Mesenchymal stem cell (in vitro differentiated cells and primary cell): Measurements from ENCODE around the gene ARL8B. TPM values are rescaled to one million over a fixed set of nuclear protein-coding genes. Genes with fewer than 3 reads are reported as not detected.

Source experiments
- DNase-seq: peaks from one replicate; pipeline ENCODE4 v3.0.0-alpha.2; 2013
- H2AFZ ChIP-seq: one replicate; pipeline ENCODE4 v1.6.1; 2013; ENCODE audit warnings: low read depth, mild to moderate bottlenecking, control low read depth, inconsistent platforms, low read length, moderate library complexity
- H2AK5ac ChIP-seq: 2 replicates; pipeline ENCODE4 v1.6.1; 2013; ENCODE audit warnings: low read length, moderate library complexity, mild to moderate bottlenecking, inconsistent platforms; ENCODE audit not compliant: severe bottlenecking
- H2BK120ac ChIP-seq: one replicate; pipeline ENCODE4 v1.6.1; 2013; ENCODE audit warnings: low read depth, mild to moderate bottlenecking, inconsistent platforms, low read length, moderate library complexity
- H2BK12ac ChIP-seq, 2 experiments: one replicate each; pipeline ENCODE4 v1.6.1; 2013; ENCODE audit warnings: inconsistent platforms in 2 of 2, low read length in 2 of 2, mild to moderate bottlenecking in 2 of 2, moderate library complexity in 2 of 2, control low read depth in 1 of 2
- H2BK15ac ChIP-seq: one replicate; pipeline ENCODE4 v1.6.1; 2013; ENCODE audit warnings: mild to moderate bottlenecking, low read depth, inconsistent platforms; ENCODE audit not compliant: poor library complexity, severe bottlenecking
- H2BK5ac ChIP-seq: 2 replicates; pipeline ENCODE4 v1.6.1; 2013; ENCODE audit warnings: low read depth, mild to moderate bottlenecking, low read length, control low read depth, inconsistent platforms; ENCODE audit not compliant: poor library complexity, severe bottlenecking
- H3K14ac ChIP-seq, 2 experiments: one replicate each; pipeline ENCODE4 v1.6.1; 2013; ENCODE audit warnings: inconsistent platforms in 2 of 2, low read length in 2 of 2, control low read depth in 1 of 2, mild to moderate bottlenecking in 1 of 2, moderate library complexity in 1 of 2
- H3K18ac ChIP-seq, 2 experiments: one replicate each; pipeline ENCODE4 v1.6.1; 2013; ENCODE audit warnings: inconsistent platforms in 2 of 2, low read length in 2 of 2, control low read depth in 1 of 2, low read depth in 1 of 2, mild to moderate bottlenecking in 1 of 2
- H3K23ac ChIP-seq, 2 experiments: one replicate each; pipeline ENCODE4 v1.6.1; 2013; ENCODE audit warnings: inconsistent platforms in 2 of 2, low read length in 2 of 2, mild to moderate bottlenecking in 2 of 2, moderate library complexity in 2 of 2, control low read depth in 1 of 2
- H3K27ac ChIP-seq: 2 replicates; pipeline ENCODE4 v1.5.1; 2013; ENCODE audit warnings: mild to moderate bottlenecking, moderate library complexity, low read length, control low read depth, inconsistent platforms; ENCODE audit not compliant: poor library complexity, severe bottlenecking
- H3K27me3 ChIP-seq, 2 experiments: 2 replicates each; pipeline versions ENCODE4 v1.6.1 to v1.7.0; 2013; ENCODE audit warnings: low read length in 2 of 2, mild to moderate bottlenecking in 2 of 2, moderate library complexity in 2 of 2, control low read depth in 1 of 2, inconsistent platforms in 1 of 2; ENCODE audit not compliant: control insufficient read depth in 1 of 2, insufficient read depth in 1 of 2
- H3K36me3 ChIP-seq, 2 experiments: 2 replicates each; pipeline versions ENCODE4 v1.6.1 to v1.7.0; 2013; ENCODE audit warnings: low read length in 2 of 2, control low read depth in 1 of 2, inconsistent platforms in 1 of 2, low read depth in 1 of 2, mild to moderate bottlenecking in 1 of 2; ENCODE audit not compliant: insufficient read depth in 2 of 2, control insufficient read depth in 1 of 2
- H3K4ac ChIP-seq, 2 experiments: one replicate each; pipeline ENCODE4 v1.6.1; 2013; ENCODE audit warnings: inconsistent platforms in 2 of 2, low read length in 2 of 2, mild to moderate bottlenecking in 2 of 2, moderate library complexity in 2 of 2, control low read depth in 1 of 2, low read depth in 1 of 2
- H3K4me1 ChIP-seq: 2 replicates; pipeline ENCODE4 v1.6.1; 2013; ENCODE audit warnings: low read depth, low read length, control low read depth; ENCODE audit not compliant: control insufficient read depth, insufficient read depth
- H3K4me2 ChIP-seq: 2 replicates; pipeline ENCODE4 v1.6.1; 2013; ENCODE audit warnings: low read length, mild to moderate bottlenecking, inconsistent platforms; ENCODE audit not compliant: poor library complexity, severe bottlenecking
- H3K4me3 ChIP-seq, 2 experiments: 2 replicates each; pipeline versions ENCODE4 v1.5.1 to v1.7.0; 2013; ENCODE audit warnings: low read length in 2 of 2, mild to moderate bottlenecking in 2 of 2, control low read depth in 1 of 2, low read depth in 1 of 2; ENCODE audit not compliant: insufficient read depth in 1 of 2
- H3K79me1 ChIP-seq: replicated peaks from 2 replicates; pipeline ENCODE4 v1.6.1; 2013; ENCODE audit warnings: mild to moderate bottlenecking, control low read depth, low read length, inconsistent platforms; ENCODE audit not compliant: poor library complexity, severe bottlenecking
- H3K9ac ChIP-seq: 2 replicates; pipeline ENCODE4 v1.7.0; 2013; ENCODE audit warnings: mild to moderate bottlenecking, low read length, moderate library complexity
- H3K9me3 ChIP-seq: 2 replicates; pipeline ENCODE4 v1.7.0; 2013; ENCODE audit warnings: mild to moderate bottlenecking, low read length; ENCODE audit not compliant: control insufficient read depth
- H4K8ac ChIP-seq: one replicate; pipeline ENCODE4 v1.6.1; 2013; ENCODE audit warnings: inconsistent platforms, mild to moderate bottlenecking, low read length, moderate library complexity
- H4K91ac ChIP-seq: one replicate; pipeline ENCODE4 v1.6.1; 2013; ENCODE audit warnings: mild to moderate bottlenecking, low read length, inconsistent platforms
- WGBS: methylation state at CpG from one replicate; pipeline ENCODE4 v1.1.7; 2013; ENCODE audit warnings: mixed read lengths; 5-methylcytosine and 5-hydroxymethylcytosine counted together
- polyA plus RNA-seq, 2 experiments: library from polyadenylated mRNA; stranded (reverse); fragments of 200-250 nt; gene quantifications; one replicate each; pipeline ENCODE4 v1.2.3, GENCODE V29; 2013

ARL8B gene
- 101 TPM for polyA plus RNA-seq (2013, experiment 1 of 2)
- polyA plus RNA-seq (2013, experiment 2 of 2), result 108 TPM

GRCh38 chr3:5122030-5122740, at the start of gene ARL8B:
ARL8B (plus strand) TSS chr3:5122292; CDS start chr3:5122466, 174 bp downstream.
- H3K4me3 ChIP-seq, result peak within 1 kb of the TSS; percentile 93 to 98
- peak within 1 kb of the TSS; percentile 96 for H4K8ac ChIP-seq
- H2BK5ac ChIP-seq, result peak within 1 kb of the TSS; percentile 35
- H3K36me3 ChIP-seq, result peaks cover 0 to 6% of the 10 kb centered on the region in 2 experiments
- peak within 1 kb of the TSS; percentile 99 for H3K18ac ChIP-seq
- peak within 1 kb of the TSS; percentile 82 for H2BK15ac ChIP-seq
- H2BK120ac ChIP-seq, result peak within 1 kb of the TSS; percentile 73
- H3K4me2 ChIP-seq, result peak within 1 kb of the TSS; percentile 73
- 0% methylated on average over 67 of the region's 74 CpGs for WGBS
- H3K4me1 ChIP-seq, result peaks cover 6% of the 10 kb centered on the region
- peak within 1 kb of the TSS in 1 of 2 experiments; percentile 87 for H3K14ac ChIP-seq
- peak; percentile 90 for DNase-seq
- peak within 1 kb of the TSS; percentile 100 for H3K9ac ChIP-seq
- no peak within 1 kb of the TSS for H2AK5ac ChIP-seq
- H3K4ac ChIP-seq, result peak within 1 kb of the TSS; percentile 89 to 96
- H3K23ac ChIP-seq, result peak within 1 kb of the TSS in 1 of 2 experiments; percentile 96
- no peaks in the 10 kb centered on the region for H3K79me1 ChIP-seq
- H3K9me3 ChIP-seq, result no peaks in the 10 kb centered on the region
- H4K91ac ChIP-seq, result peak within 1 kb of the TSS; percentile 97
- peak within 1 kb of the TSS; percentile 69 for H3K27ac ChIP-seq
- peak within 1 kb of the TSS; percentile 76 for H2AFZ ChIP-seq
- no peaks in the 10 kb centered on the region for H3K27me3 ChIP-seq
- H2BK12ac ChIP-seq, result peak within 1 kb of the TSS; percentile 29 to 42

GRCh38 chr3:5073374-5074085, 48.6 kb upstream of the ARL8B start:
- H3K18ac ChIP-seq, result no peak overlapping the region
- WGBS, result 55% methylated on average over 1 of the region's 4 CpGs

DNA sequence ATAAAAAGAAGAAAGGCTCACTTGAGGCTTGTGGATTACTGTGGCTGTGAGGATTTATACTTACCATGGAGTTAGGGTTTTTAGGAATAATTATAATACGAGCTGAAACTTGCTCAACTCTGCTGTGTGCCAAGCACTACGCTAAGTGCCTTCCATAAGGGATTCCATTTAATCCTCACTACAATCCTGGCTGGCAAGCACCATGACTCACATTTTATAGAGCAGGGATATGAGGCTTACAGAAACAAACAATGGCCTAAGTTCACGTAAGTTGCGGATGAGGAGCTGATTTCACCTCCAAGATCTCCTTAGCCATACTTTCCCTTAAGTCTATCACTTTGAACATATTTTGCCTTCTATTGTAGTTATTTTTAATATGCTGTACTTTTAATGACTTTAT, 43.9 kb upstream of the ARL8B start:
- Histone ChIP-seq H3K4me2 (no peak overlapping the region), H3K23ac (no peak overlapping the region), H3K27me3 (peaks cover 9 to 28% of the 10 kb centered on the region in 2 experiments), H3K4me1 (peaks cover 3% of the 10 kb centered on the region), H4K91ac (no peak overlapping the region), H3K36me3 (no peaks in the 10 kb centered on the region), H3K27ac (no peak overlapping the region), H2BK120ac (no peak overlapping the region), H3K9ac (no peak overlapping the region), H3K18ac (no peak overlapping the region), H2AFZ (no peak overlapping the region), H2BK12ac (no peak overlapping the region), H2BK15ac (no peak overlapping the region), H3K9me3 (no peaks in the 10 kb centered on the region), H3K79me1 (no peaks in the 10 kb centered on the region), H3K4me3 (no peak overlapping the region), H4K8ac (no peak overlapping the region), H2BK5ac (no peak overlapping the region), H2AK5ac (no peak overlapping the region), H3K4ac (no peak overlapping the region), H3K14ac (no peak overlapping the region)
- WGBS, result 91% methylated on average over 4 of the region's 4 CpGs
- DNase-seq, result peak; percentile 18

More at GRCh38 chr3:5073374-5074085, 48.6 kb upstream of the ARL8B start:
- Histone ChIP-seq H2AK5ac (no peak overlapping the region), H2BK5ac (no peak overlapping the region), H3K27ac (no peak overlapping the region), H3K4me1 (peaks cover 2% of the 10 kb centered on the region), H2BK15ac (no peak overlapping the region), H3K36me3 (no peaks in the 10 kb centered on the region), H3K9ac (no peak overlapping the region), H3K23ac (no peak overlapping the region), H2AFZ (no peak overlapping the region), H3K4me3 (no peak overlapping the region), H3K27me3 (peaks cover 9 to 16% of the 10 kb centered on the region in 2 experiments), H3K4ac (no peak overlapping the region), H3K14ac (no peak overlapping the region), H3K9me3 (no peaks in the 10 kb centered on the region), H3K79me1 (no peaks in the 10 kb centered on the region), H2BK12ac (no peak overlapping the region), H4K91ac (no peak overlapping the region), H4K8ac (no peak overlapping the region), H3K4me2 (no peak overlapping the region), H2BK120ac (no peak overlapping the region)
- no peak for DNase-seq

DNA sequence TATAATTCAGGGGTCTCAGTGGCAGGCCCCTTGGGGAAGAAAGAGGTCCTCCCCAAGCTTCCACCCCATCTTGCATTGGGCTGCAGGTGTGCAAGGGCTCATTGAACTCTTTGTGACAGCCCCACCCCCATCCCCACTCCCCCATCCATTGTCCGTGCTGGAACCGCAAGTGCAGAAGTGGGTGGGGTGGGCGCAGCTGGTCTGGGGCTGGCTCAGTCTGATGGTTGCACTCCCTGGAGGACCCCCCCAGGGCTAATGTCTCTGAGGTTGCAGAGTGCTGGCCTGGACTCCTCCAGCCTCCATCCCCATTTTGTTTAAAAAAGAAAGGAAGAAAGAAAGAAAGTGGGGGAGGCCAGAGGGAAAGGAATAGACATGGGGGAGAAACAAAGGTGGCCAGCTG, 42.3 kb upstream of the ARL8B start:
- H3K27ac ChIP-seq, result no peak overlapping the region
- H3K4me3 ChIP-seq, result no peak overlapping the region
- no peak overlapping the region for H3K14ac ChIP-seq
- H3K9ac ChIP-seq, result no peak overlapping the region
- no peak overlapping the region for H2BK12ac ChIP-seq
- DNase-seq, result no peak
- 94% methylated on average over 3 of the region's 3 CpGs for WGBS
- H2BK15ac ChIP-seq, result no peak overlapping the region
- no peak overlapping the region for H2AFZ ChIP-seq
- H4K8ac ChIP-seq, result no peak overlapping the region
- no peak overlapping the region for H3K4ac ChIP-seq
- H2BK5ac ChIP-seq, result no peak overlapping the region
- no peak overlapping the region for H4K91ac ChIP-seq
- H3K18ac ChIP-seq, result no peak overlapping the region
- no peak overlapping the region for H3K4me2 ChIP-seq
- H2AK5ac ChIP-seq, result no peak overlapping the region
- H3K4me1 ChIP-seq, result peaks cover 3% of the 10 kb centered on the region
- no peaks in the 10 kb centered on the region for H3K79me1 ChIP-seq
- no peak overlapping the region for H2BK120ac ChIP-seq
- peaks cover 9 to 32% of the 10 kb centered on the region in 2 experiments for H3K27me3 ChIP-seq
- H3K36me3 ChIP-seq, result no peaks in the 10 kb centered on the region
- H3K23ac ChIP-seq, result no peak overlapping the region
- no peaks in the 10 kb centered on the region for H3K9me3 ChIP-seq
